Limb (tissue), 2 donors: Measurements from ENCODE around the gene GSN.

Experiments
- DNase-seq, 2 donors: peaks; one replicate each; pipeline ENCODE4 v3.0.0-alpha.2; 2016; ENCODE audit errors: extremely low spot score in 2 of 2

The GSN gene

GRCh38 chr9:121302341-121302740 lies 34.4 kb downstream of the GSN start:
- DNase-seq: no peak

GRCh38 chr9:121302786-121303185 lies 34.8 kb downstream of the GSN start:
- DNase-seq: no peak

GRCh38 chr9:121303456-121304451 lies 35.8 kb downstream of the GSN start:
- no peak for DNase-seq

GRCh38 chr9:121304707-121305106 lies 36.7 kb downstream of the GSN start:
- no peak for DNase-seq

GRCh38 chr9:121305269-121305994 lies 37.5 kb downstream of the GSN start:
- DNase-seq: no peak

- no peak for DNase-seq
These were observed 40.0 kb downstream of the GSN start for GRCh38 chr9:121307976-121308375.

- no peak for DNase-seq
These were observed 40.8 kb downstream of the GSN start for GRCh38 chr9:121308765-121309164.

- no peak for DNase-seq
These were observed 41.2 kb downstream of the GSN start for GRCh38 chr9:121309171-121309570.

GRCh38 chr9:121309833-121310425 lies 42.0 kb downstream of the GSN start:
- DNase-seq: no peak

- no peak for DNase-seq
These were observed 42.6 kb downstream of the GSN start for GRCh38 chr9:121310571-121310970.

- no peak for DNase-seq
These were observed 44.2 kb downstream of the GSN start for GRCh38 chr9:121312169-121312568.

GRCh38 chr9:121313458-121314152 lies 45.6 kb downstream of the GSN start:
- DNase-seq: no peak

GRCh38 chr9:121316378-121316777 lies 48.4 kb downstream of the GSN start:
- no peak for DNase-seq

GRCh38 chr9:121316852-121317373 lies 49.0 kb downstream of the GSN start:
- no peak for DNase-seq

GRCh38 chr9:121317737-121318630 lies 50.0 kb downstream of the GSN start:
- DNase-seq: no peak

GRCh38 chr9:121318631-121319382 lies 50.8 kb downstream of the GSN start:
- DNase-seq: no peak

GRCh38 chr9:121319383-121319780 lies 51.4 kb downstream of the GSN start:
- no peak for DNase-seq

- DNase-seq: no peak
These were observed 53.1 kb downstream of the GSN start for GRCh38 chr9:121321016-121321503.

- DNase-seq: no peak
These were observed 54.2 kb downstream of the GSN start for GRCh38 chr9:121322037-121322736.
